Measurements from ENCODE around the gene KCNAB1. TPM values are rescaled to one million over a fixed set of nuclear protein-coding genes. Genes with fewer than 3 reads are reported as not detected.

The KCNAB1 gene
- polyA plus RNA-seq, 1 donor (not counting 4 experiments of a cell fraction or from before 2014, with no cell fraction given) = 0.03 TPM

GRCh38 chr3:156463123-156463522 is 342.7 kb downstream of the KCNAB1 start:
- dilution Hi-C loops (cut with MboI; ENCODE audit: extremely low pct_ligation_motif_present, low sequenced_read_pairs) = no loop called here
- TF ChIP-seq EZH2 (IDR thresholded peaks at IDR 0.05; ENCODE audit: low read length) (no peak), CTCF (optimal IDR thresholded peaks at IDR 0.05 in 1 of 3, IDR thresholded peaks at IDR 0.05 in 1 of 3, conservative IDR thresholded peaks at IDR 0.05 in 1 of 3; ENCODE audit: extremely low read depth in 1 of 3, insufficient read depth in 2 of 3, low read length in 3 of 3) (no peak)
- FAIRE-seq = no peak

GRCh38 chr3:156465194-156465593 is 344.8 kb downstream of the KCNAB1 start:
- no peak overlapping the region for H3K4me3 ChIP-seq (ENCODE audit: control insufficient read depth in 2 of 3, extremely low read depth in 1 of 3, insufficient read depth in 2 of 3, low read depth in 1 of 3, low read length in 3 of 3)
- FAIRE-seq (no peak), DNase-seq (ENCODE audit: low read depth, low spot score) (no peak)
- H3K79me2 ChIP-seq (ENCODE audit: control insufficient read depth, insufficient read depth, low read length) = no peaks in the 10 kb centered on the region
- no peak overlapping the region for H3K27ac ChIP-seq (ENCODE audit: control insufficient read depth, insufficient read depth, low read length)
- H3K9ac ChIP-seq (ENCODE audit: control insufficient read depth, extremely low read depth, insufficient read depth, low read length) = no peak overlapping the region
- H3K4me1 ChIP-seq (ENCODE audit: control insufficient read depth, extremely low read depth, insufficient read depth, low read length) = no peaks in the 10 kb centered on the region
- H3K36me3 ChIP-seq (ENCODE audit: control insufficient read depth in 2 of 2, extremely low read depth in 1 of 2, insufficient read depth in 2 of 2, low read length in 2 of 2) = no peaks in the 10 kb centered on the region
- dilution Hi-C loops (cut with MboI; ENCODE audit: extremely low pct_ligation_motif_present, low sequenced_read_pairs) = no loop called here
- no peaks in the 10 kb centered on the region for H4K20me1 ChIP-seq (ENCODE audit: control insufficient read depth, extremely low read depth, insufficient read depth, low read length)
- no peaks in the 10 kb centered on the region for H3K9me1 ChIP-seq (ENCODE audit: control insufficient read depth, extremely low read depth, insufficient read depth, low read length)
- no peaks in the 10 kb centered on the region for H3K9me3 ChIP-seq (ENCODE audit: control insufficient read depth, low read depth, low read length)
- no peak overlapping the region for H3K4me2 ChIP-seq (ENCODE audit: control insufficient read depth, extremely low read depth, insufficient read depth, low read depth, low read length)
- no peak overlapping the region for H2AFZ ChIP-seq (ENCODE audit: control insufficient read depth, low read length)
- TF ChIP-seq CTCF (optimal IDR thresholded peaks at IDR 0.05 in 1 of 3, IDR thresholded peaks at IDR 0.05 in 1 of 3, conservative IDR thresholded peaks at IDR 0.05 in 1 of 3; ENCODE audit: extremely low read depth in 1 of 3, insufficient read depth in 2 of 3, low read length in 3 of 3) = no peak
- TF ChIP-seq EZH2 (IDR thresholded peaks at IDR 0.05; ENCODE audit: low read length) = no peak
- H3K27me3 ChIP-seq (ENCODE audit: control insufficient read depth, extremely low read depth, insufficient read depth, low read length) = no peaks in the 10 kb centered on the region

More at GRCh38 chr3:156463123-156463522, 342.7 kb downstream of the KCNAB1 start:
- H2AFZ ChIP-seq (ENCODE audit: control insufficient read depth, low read length) = no peak overlapping the region
- H3K4me1 ChIP-seq (ENCODE audit: control insufficient read depth, extremely low read depth, insufficient read depth, low read length) = no peaks in the 10 kb centered on the region
- no peaks in the 10 kb centered on the region for H3K27me3 ChIP-seq (ENCODE audit: control insufficient read depth, extremely low read depth, insufficient read depth, low read length)
- no peak overlapping the region for H3K4me3 ChIP-seq (ENCODE audit: control insufficient read depth in 2 of 3, extremely low read depth in 1 of 3, insufficient read depth in 2 of 3, low read depth in 1 of 3, low read length in 3 of 3)
- no peaks in the 10 kb centered on the region for H4K20me1 ChIP-seq (ENCODE audit: control insufficient read depth, extremely low read depth, insufficient read depth, low read length)
- no peak overlapping the region for H3K9ac ChIP-seq (ENCODE audit: control insufficient read depth, extremely low read depth, insufficient read depth, low read length)
- H3K9me1 ChIP-seq (ENCODE audit: control insufficient read depth, extremely low read depth, insufficient read depth, low read length) = no peaks in the 10 kb centered on the region
- no peak overlapping the region for H3K4me2 ChIP-seq (ENCODE audit: control insufficient read depth, extremely low read depth, insufficient read depth, low read depth, low read length)
- H3K9me3 ChIP-seq (ENCODE audit: control insufficient read depth, low read depth, low read length) = no peaks in the 10 kb centered on the region
- H3K79me2 ChIP-seq (ENCODE audit: control insufficient read depth, insufficient read depth, low read length) = no peaks in the 10 kb centered on the region
- no peak overlapping the region for H3K27ac ChIP-seq (ENCODE audit: control insufficient read depth, insufficient read depth, low read length)
- no peak for DNase-seq (ENCODE audit: low read depth, low spot score)
- no peaks in the 10 kb centered on the region for H3K36me3 ChIP-seq (ENCODE audit: control insufficient read depth in 2 of 2, extremely low read depth in 1 of 2, insufficient read depth in 2 of 2, low read length in 2 of 2)

All from keratinocyte (primary cell).